ENCODE results near the gene PRDM8.

The PRDM8 gene

GRCh38 chr4:80202741-80203553 is 5.6 kb downstream of the PRDM8 start:
- H3K27me3 ChIP-seq (ENCODE audit: control insufficient read depth, low read length): peaks cover 46% of the 10 kb centered on the region

GRCh38 chr4:80204433-80205011 is 7.2 kb downstream of the PRDM8 start:
- no peaks in the 10 kb centered on the region for H3K36me3 ChIP-seq (ENCODE audit: control insufficient read depth, low read length)
- H3K79me2 ChIP-seq (ENCODE audit: control insufficient read depth, low read length): no peaks in the 10 kb centered on the region

More at GRCh38 chr4:80202741-80203553, 5.6 kb downstream of the PRDM8 start:
- H3K36me3 ChIP-seq (ENCODE audit: control insufficient read depth, low read length): no peaks in the 10 kb centered on the region
- H3K27ac ChIP-seq (ENCODE audit: low read depth, low read length): no peak overlapping the region
- H3K9me3 ChIP-seq (ENCODE audit: control insufficient read depth, insufficient read depth, low read length): no peaks in the 10 kb centered on the region
- TF ChIP-seq EZH2phosphoT487 (IDR thresholded peaks at IDR 0.05; ENCODE audit: borderline replicate concordance, low read length) (no peak), CTCF (IDR thresholded peaks at IDR 0.05; ENCODE audit: low read depth, low read length, poor library complexity, severe bottlenecking) (no peak)
- no peaks in the 10 kb centered on the region for H4K20me1 ChIP-seq (ENCODE audit: control insufficient read depth, insufficient read depth, low read depth, low read length)
- no peaks in the 10 kb centered on the region for H3K9me2 ChIP-seq (replicated peaks; ENCODE audit: control insufficient read depth, low read length)
- H3K4me1 ChIP-seq (ENCODE audit: control insufficient read depth, low read length): peaks cover 14% of the 10 kb centered on the region
- H3F3A ChIP-seq (ENCODE audit: control insufficient read depth, insufficient read depth): no peaks in the 10 kb centered on the region
- no peaks in the 10 kb centered on the region for H3K79me2 ChIP-seq (ENCODE audit: control insufficient read depth, low read length)
- peak overlapping the region; percentile 70 for H3K4me3 ChIP-seq (ENCODE audit: low read length)
- peak overlapping the region; percentile 62 for H3K4me2 ChIP-seq (ENCODE audit: low read length)

GRCh38 chr4:80206111-80206510 is 8.8 kb downstream of the PRDM8 start:
- H3K4me2 ChIP-seq (ENCODE audit: low read length): no peak overlapping the region
- peaks cover 31% of the 10 kb centered on the region for H3K27me3 ChIP-seq (ENCODE audit: control insufficient read depth, low read length)
- no peaks in the 10 kb centered on the region for H3K79me2 ChIP-seq (ENCODE audit: control insufficient read depth, low read length)
- H3K27ac ChIP-seq (ENCODE audit: low read depth, low read length): no peak overlapping the region
- no peaks in the 10 kb centered on the region for H3F3A ChIP-seq (ENCODE audit: control insufficient read depth, insufficient read depth)
- H3K9me3 ChIP-seq (ENCODE audit: control insufficient read depth, insufficient read depth, low read length): no peaks in the 10 kb centered on the region
- no peak overlapping the region for H3K4me3 ChIP-seq (ENCODE audit: low read length)
- H3K9me2 ChIP-seq (replicated peaks; ENCODE audit: control insufficient read depth, low read length): no peaks in the 10 kb centered on the region
- no peaks in the 10 kb centered on the region for H4K20me1 ChIP-seq (ENCODE audit: control insufficient read depth, insufficient read depth, low read depth, low read length)
- H3K36me3 ChIP-seq (ENCODE audit: control insufficient read depth, low read length): no peaks in the 10 kb centered on the region
- H3K4me1 ChIP-seq (ENCODE audit: control insufficient read depth, low read length): peaks cover 14% of the 10 kb centered on the region
- TF ChIP-seq EZH2phosphoT487 (IDR thresholded peaks at IDR 0.05; ENCODE audit: borderline replicate concordance, low read length): no peak

More at GRCh38 chr4:80204433-80205011, 7.2 kb downstream of the PRDM8 start:
- Histone ChIP-seq H3K9me2 (replicated peaks; ENCODE audit: control insufficient read depth, low read length) (no peaks in the 10 kb centered on the region), H3K4me3 (ENCODE audit: low read length) (no peak overlapping the region), H3K27ac (ENCODE audit: low read depth, low read length) (no peak overlapping the region), H3K4me2 (ENCODE audit: low read length) (no peak overlapping the region), H3K9me3 (ENCODE audit: control insufficient read depth, insufficient read depth, low read length) (no peaks in the 10 kb centered on the region), H4K20me1 (ENCODE audit: control insufficient read depth, insufficient read depth, low read depth, low read length) (no peaks in the 10 kb centered on the region), H3K27me3 (ENCODE audit: control insufficient read depth, low read length) (peaks cover 46% of the 10 kb centered on the region), H3K4me1 (ENCODE audit: control insufficient read depth, low read length) (peaks cover 14% of the 10 kb centered on the region), H3F3A (ENCODE audit: control insufficient read depth, insufficient read depth) (no peaks in the 10 kb centered on the region)
- TF ChIP-seq CTCF (IDR thresholded peaks at IDR 0.05; ENCODE audit: low read depth, low read length, poor library complexity, severe bottlenecking) (no peak), EZH2phosphoT487 (IDR thresholded peaks at IDR 0.05; ENCODE audit: borderline replicate concordance, low read length) (no peak)

Measured in DOHH2 (cell line).